ENCODE measurements around the gene GALNT10.
A peak's percentile ranks its signal among the peaks of the same experiment; 100 is the strongest.

Gene GALNT10

GRCh38 chr5:154179846-154180710, 10.5 kb upstream of the GALNT10 start:
- no peaks in the 10 kb centered on the region for H3K9me3 ChIP-seq (ENCODE audit: insufficient read depth, low read length)
- H3K9ac ChIP-seq (ENCODE audit: insufficient read length, low read depth), result no peak overlapping the region
- H3K27me3 ChIP-seq (ENCODE audit: insufficient read depth, insufficient read length), result no peaks in the 10 kb centered on the region
- H3K36me3 ChIP-seq (ENCODE audit: insufficient read depth, insufficient read length, low read length), result no peaks in the 10 kb centered on the region
- H3K4me1 ChIP-seq (ENCODE audit: insufficient read depth, insufficient read length), result no peaks in the 10 kb centered on the region
- H3K4me3 ChIP-seq (ENCODE audit: insufficient read length, low read depth), result no peak overlapping the region
- no peak for DNase-seq (ENCODE audit: low read depth, low spot score)
- no peak for TF ChIP-seq ZNF274 (IDR thresholded peaks at IDR 0.05; ENCODE audit: low read depth, low read length)
- no peak for TF ChIP-seq SUZ12 (IDR thresholded peaks at IDR 0.05; ENCODE audit: extremely low read depth, insufficient read depth, insufficient read length)
- TF ChIP-seq YY1 (IDR thresholded peaks at IDR 0.05; ENCODE audit: insufficient read depth, insufficient read length), result no peak

DNA sequence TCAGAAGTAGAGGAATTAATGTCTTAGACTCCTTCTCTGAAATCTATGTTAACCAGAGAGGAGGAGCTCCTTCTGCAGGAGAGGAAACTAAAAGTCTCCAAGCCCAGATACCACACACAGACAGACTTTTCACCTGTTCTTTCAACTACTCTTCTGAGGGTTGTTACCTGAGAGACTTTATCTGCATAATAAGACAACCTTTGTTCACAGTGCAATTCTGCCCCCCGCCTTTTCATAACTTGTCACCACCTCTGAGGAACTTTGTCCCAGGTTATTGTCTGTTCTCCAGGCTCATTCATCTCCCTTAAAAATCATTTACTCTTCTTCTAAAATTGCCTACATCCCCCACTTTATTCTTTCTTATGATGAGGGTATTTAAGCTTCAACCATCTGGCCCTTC, 9.4 kb upstream of the GALNT10 start:
- no peak for DNase-seq (ENCODE audit: low read depth, low spot score)
- no peak overlapping the region for H3K4me3 ChIP-seq (ENCODE audit: insufficient read length, low read depth)
- no peaks in the 10 kb centered on the region for H3K27me3 ChIP-seq (ENCODE audit: insufficient read depth, insufficient read length)
- TF ChIP-seq SUZ12 (IDR thresholded peaks at IDR 0.05; ENCODE audit: extremely low read depth, insufficient read depth, insufficient read length), result no peak
- H3K4me1 ChIP-seq (ENCODE audit: insufficient read depth, insufficient read length), result no peaks in the 10 kb centered on the region
- H3K9me3 ChIP-seq (ENCODE audit: insufficient read depth, low read length), result no peaks in the 10 kb centered on the region
- no peak overlapping the region for H3K9ac ChIP-seq (ENCODE audit: insufficient read length, low read depth)
- H3K36me3 ChIP-seq (ENCODE audit: insufficient read depth, insufficient read length, low read length), result no peaks in the 10 kb centered on the region

GRCh38 chr5:154189256-154189818, 1.2 kb upstream of the GALNT10 start:
- Histone ChIP-seq H3K36me3 (ENCODE audit: insufficient read depth, insufficient read length, low read length) (no peaks in the 10 kb centered on the region), H3K9me3 (ENCODE audit: insufficient read depth, low read length) (no peaks in the 10 kb centered on the region), H3K4me3 (ENCODE audit: insufficient read length, low read depth) (peak overlapping the region; percentile 43), H3K9ac (ENCODE audit: insufficient read length, low read depth) (peak overlapping the region; percentile 56), H3K4me1 (ENCODE audit: insufficient read depth, insufficient read length) (peaks cover 10% of the 10 kb centered on the region), H3K27me3 (ENCODE audit: insufficient read depth, insufficient read length) (peaks cover 28% of the 10 kb centered on the region)
- DNase-seq (ENCODE audit: low read depth, low spot score), result no peak
- TF ChIP-seq SUZ12 (IDR thresholded peaks at IDR 0.05; ENCODE audit: extremely low read depth, insufficient read depth, insufficient read length), result no peak

- Histone ChIP-seq H3K9ac (ENCODE audit: insufficient read length, low read depth) (peak overlapping the region; percentile 46), H3K9me3 (ENCODE audit: insufficient read depth, low read length) (no peaks in the 10 kb centered on the region), H3K4me3 (ENCODE audit: insufficient read length, low read depth) (peak overlapping the region; percentile 43), H3K36me3 (ENCODE audit: insufficient read depth, insufficient read length, low read length) (no peaks in the 10 kb centered on the region), H3K27me3 (ENCODE audit: insufficient read depth, insufficient read length) (peaks cover 28% of the 10 kb centered on the region), H3K4me1 (ENCODE audit: insufficient read depth, insufficient read length) (peaks cover 10% of the 10 kb centered on the region)
- peak; percentile 44 for DNase-seq (ENCODE audit: low read depth, low spot score)
- TF ChIP-seq YY1 (IDR thresholded peaks at IDR 0.05; ENCODE audit: insufficient read depth, insufficient read length), result no peak
- TF ChIP-seq SUZ12 (IDR thresholded peaks at IDR 0.05; ENCODE audit: extremely low read depth, insufficient read depth, insufficient read length), result peak; percentile 83
Measured at GRCh38 chr5:154189819-154190594, 526 bp upstream of the GALNT10 start.

- peaks cover 10% of the 10 kb centered on the region for H3K4me1 ChIP-seq (ENCODE audit: insufficient read depth, insufficient read length)
- TF ChIP-seq SUZ12 (IDR thresholded peaks at IDR 0.05; ENCODE audit: extremely low read depth, insufficient read depth, insufficient read length), result no peak
- no peak for TF ChIP-seq YY1 (IDR thresholded peaks at IDR 0.05; ENCODE audit: insufficient read depth, insufficient read length)
- TF ChIP-seq ZNF274 (IDR thresholded peaks at IDR 0.05; ENCODE audit: low read depth, low read length), result no peak
- no peak overlapping the region for H3K4me3 ChIP-seq (ENCODE audit: insufficient read length, low read depth)
Measured at GRCh38 chr5:154191467-154192261, 1.1 kb downstream of the GALNT10 start.

DNA sequence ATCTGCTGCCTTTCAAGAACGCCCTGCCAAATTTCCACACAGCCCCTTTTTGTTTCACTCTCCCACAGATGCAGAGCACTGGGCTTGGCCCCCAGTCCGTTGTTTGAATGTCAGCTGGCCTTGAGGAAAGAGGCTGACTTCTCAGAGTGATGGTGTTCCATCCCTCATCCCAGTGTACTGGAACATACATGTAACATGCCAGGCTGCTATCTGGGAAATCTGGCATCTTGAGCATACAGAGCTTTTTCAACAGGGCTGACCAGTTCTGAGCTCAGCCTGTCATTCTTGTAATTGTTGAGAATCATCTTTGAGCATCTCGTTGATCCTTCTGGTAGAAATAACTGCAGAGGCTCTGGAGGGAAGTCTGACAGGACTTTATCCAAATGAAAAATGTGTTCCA, 2.8 kb downstream of the GALNT10 start:
- no peaks in the 10 kb centered on the region for H3K9me3 ChIP-seq (ENCODE audit: insufficient read depth, low read length)
- H3K27me3 ChIP-seq (ENCODE audit: insufficient read depth, insufficient read length), result peaks cover 16% of the 10 kb centered on the region
- H3K4me3 ChIP-seq (ENCODE audit: insufficient read length, low read depth), result no peak overlapping the region
- no peak for TF ChIP-seq YY1 (IDR thresholded peaks at IDR 0.05; ENCODE audit: insufficient read depth, insufficient read length)
- no peak for TF ChIP-seq SUZ12 (IDR thresholded peaks at IDR 0.05; ENCODE audit: extremely low read depth, insufficient read depth, insufficient read length)
- peaks cover 16% of the 10 kb centered on the region for H3K4me1 ChIP-seq (ENCODE audit: insufficient read depth, insufficient read length)
- no peak overlapping the region for H3K9ac ChIP-seq (ENCODE audit: insufficient read length, low read depth)
- DNase-seq (ENCODE audit: low read depth, low spot score), result no peak
- H3K36me3 ChIP-seq (ENCODE audit: insufficient read depth, insufficient read length, low read length), result peaks cover 6% of the 10 kb centered on the region

More at GRCh38 chr5:154191467-154192261, 1.1 kb downstream of the GALNT10 start:
- Histone ChIP-seq H3K36me3 (ENCODE audit: insufficient read depth, insufficient read length, low read length) (no peaks in the 10 kb centered on the region), H3K9me3 (ENCODE audit: insufficient read depth, low read length) (no peaks in the 10 kb centered on the region), H3K27me3 (ENCODE audit: insufficient read depth, insufficient read length) (peaks cover 28% of the 10 kb centered on the region), H3K9ac (ENCODE audit: insufficient read length, low read depth) (peak overlapping the region; percentile 36)
- no peak for DNase-seq (ENCODE audit: low read depth, low spot score)

Data from NT2/D1 (cell line).